Measurements from ENCODE around the gene MTHFD1. TPM values are rescaled to one million over a fixed set of nuclear protein-coding genes. Genes with fewer than 3 reads are reported as not detected.

MTHFD1 gene
- total RNA-seq, 8 experiments from 2014 or later, result 13.5 to 132 (median 38.5) TPM

GRCh38 chr14:64493455-64493854, 105.3 kb downstream of the MTHFD1 start:
- 79 to 100% (median 96%) methylated on average over 1 to 3 of the region's 3 CpGs for WGBS, 10 experiments
- in situ Hi-C loops (cut with MboI; ENCODE audit: low pct_unique_long_range_greater_than_20kb in 2 of 9, low sequenced_read_pairs in 9 of 9, unreplicated experiment in 9 of 9), result no loop called here
- ATAC-seq (replicated peaks in 6 of 8), result no peak
- H3K27ac ChIP-seq, result no peak overlapping the region
- no peak overlapping the region for H3K4me3 ChIP-seq
- no peaks in the 10 kb centered on the region for H3K4me1 ChIP-seq (replicated peaks in 1 of 2)

DNA sequence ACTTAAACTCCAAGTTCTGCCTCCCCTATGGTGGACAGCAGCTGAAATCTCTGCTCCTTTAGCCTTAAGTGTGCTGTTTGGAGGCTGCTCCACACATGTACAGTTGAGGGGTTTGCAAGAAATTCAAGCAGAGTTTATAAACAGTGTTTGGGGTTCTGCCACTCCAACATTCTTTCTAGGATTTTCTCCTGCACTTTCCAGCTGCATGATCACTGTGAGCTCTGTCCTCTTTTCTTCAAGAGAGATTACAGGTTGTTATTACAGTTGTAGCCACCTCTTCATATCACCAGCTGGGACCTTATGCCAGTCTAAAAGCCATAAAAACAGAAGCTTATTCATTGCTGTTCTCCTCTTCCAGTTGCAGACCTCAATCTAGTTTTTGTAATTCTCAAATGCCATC, 107.1 kb downstream of the MTHFD1 start:
- no peak overlapping the region for H3K27ac ChIP-seq
- no peak for ATAC-seq (replicated peaks in 6 of 8)
- no peak overlapping the region for H3K4me3 ChIP-seq
- in situ Hi-C loops (cut with MboI; ENCODE audit: low pct_unique_long_range_greater_than_20kb in 2 of 9, low sequenced_read_pairs in 9 of 9, unreplicated experiment in 9 of 9), result no loop called here
- H3K4me1 ChIP-seq (replicated peaks in 1 of 2), result no peaks in the 10 kb centered on the region

DNA sequence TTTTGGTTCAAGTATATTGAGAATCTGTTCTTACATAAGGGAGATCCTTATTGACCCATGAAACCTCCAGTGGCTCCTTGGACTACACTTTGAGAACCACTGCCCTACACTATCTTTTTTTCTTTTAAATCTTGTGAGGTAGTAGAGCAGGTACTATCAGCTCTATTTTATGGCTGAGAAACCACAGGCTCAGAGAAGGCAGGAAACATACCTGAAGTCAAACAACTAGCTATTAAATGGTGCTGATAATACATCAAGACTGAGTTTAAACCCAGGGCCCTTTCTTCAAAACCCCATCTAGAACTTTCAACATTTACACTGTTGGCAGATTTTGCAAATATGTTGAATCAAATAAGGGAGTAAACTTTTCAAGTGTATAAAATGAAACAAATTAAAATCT, 108.6 kb downstream of the MTHFD1 start:
- peaks cover 6 to 7% of the 10 kb centered on the region in 2 donors for H3K4me1 ChIP-seq (replicated peaks in 1 of 2)
- no peak overlapping the region for H3K4me3 ChIP-seq
- no peak overlapping the region for H3K27ac ChIP-seq
- ATAC-seq (replicated peaks in 6 of 8), result no peak
- in situ Hi-C loops (cut with MboI; ENCODE audit: low pct_unique_long_range_greater_than_20kb in 2 of 9, low sequenced_read_pairs in 9 of 9, unreplicated experiment in 9 of 9), result no loop called here

DNA sequence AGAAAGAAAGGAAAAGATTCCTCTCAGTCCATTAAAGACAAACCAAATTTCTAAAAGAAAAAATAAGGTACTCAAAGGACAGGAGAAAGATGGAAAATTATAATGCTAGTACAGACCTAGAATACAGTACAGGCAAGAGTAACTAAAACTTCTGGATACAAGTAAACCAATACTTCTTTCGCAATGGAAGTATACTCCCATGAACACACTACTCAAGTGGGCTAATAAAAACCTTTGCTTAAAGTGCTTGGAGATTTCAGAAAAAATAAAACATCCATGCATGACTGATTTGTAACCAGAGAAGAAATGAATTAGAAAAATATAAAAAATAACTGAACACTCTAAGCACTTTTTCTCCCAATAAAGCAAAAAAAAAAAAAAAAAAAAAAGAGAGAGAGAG, 111.9 kb downstream of the MTHFD1 start:
- WGBS, 10 experiments, result 88 to 100% (median 100%) methylated on average over 1 of the region's 1 CpG; no CpG with 5 or more reads in 2 of the 10 experiments
- in situ Hi-C loops (cut with MboI; ENCODE audit: low pct_unique_long_range_greater_than_20kb in 2 of 9, low sequenced_read_pairs in 9 of 9, unreplicated experiment in 9 of 9), result no loop called here
- peaks cover 13 to 17% of the 10 kb centered on the region in 2 donors for H3K4me1 ChIP-seq (replicated peaks in 1 of 2)
- ATAC-seq (replicated peaks in 6 of 8), result no peak
- H3K4me3 ChIP-seq, result no peak overlapping the region
- no peak overlapping the region for H3K27ac ChIP-seq

DNA sequence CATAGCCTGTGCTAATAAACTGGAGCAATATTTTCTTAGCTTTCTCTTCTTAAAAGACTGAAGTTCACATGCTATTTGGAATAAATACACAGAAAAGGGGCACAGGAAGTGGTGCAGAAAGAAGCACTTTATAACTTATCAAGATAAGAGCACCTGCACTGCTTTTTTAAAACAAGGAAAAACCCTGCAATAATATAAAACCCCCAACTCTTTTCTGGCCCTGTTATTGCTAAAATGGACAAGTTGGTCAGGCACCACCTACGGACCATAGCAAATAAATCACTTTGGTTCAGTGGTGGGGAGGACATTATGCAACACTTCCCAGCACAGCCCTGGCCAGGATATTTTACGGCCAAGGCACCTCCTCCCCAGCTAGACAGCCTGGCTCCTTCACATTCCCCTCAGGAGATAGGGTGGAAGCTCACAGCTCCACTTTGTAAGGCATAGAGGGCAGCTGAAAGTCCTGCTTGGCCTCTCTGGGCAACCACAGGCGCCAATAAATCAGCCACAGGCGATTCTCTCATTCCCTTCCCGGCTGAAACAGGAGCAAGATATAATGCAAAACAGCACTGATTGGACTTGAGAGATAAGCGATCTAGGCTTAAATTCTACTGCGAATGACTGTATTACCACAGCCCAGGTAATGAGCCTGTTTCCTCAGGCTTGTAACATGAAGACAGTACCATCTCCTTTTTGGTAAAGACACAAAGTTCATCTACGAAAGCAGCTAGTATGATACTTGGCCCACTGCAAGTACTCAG, 113.4 kb downstream of the MTHFD1 start:
- peak in 2 of 8 experiments; percentile 1 to 4 for ATAC-seq (replicated peaks in 6 of 8)
- in situ Hi-C loops (cut with MboI; ENCODE audit: low pct_unique_long_range_greater_than_20kb in 2 of 9, low sequenced_read_pairs in 9 of 9, unreplicated experiment in 9 of 9), result no loop called here
- Histone ChIP-seq H3K4me1 (replicated peaks in 1 of 2) (peaks cover 14 to 21% of the 10 kb centered on the region in 2 donors), H3K27ac (no peak overlapping the region), H3K4me3 (peak overlapping the region in 3 of 5 donors; percentile 2 to 94 (median 62))
- 0 to 100% (median 26%) methylated on average over 1 to 7 of the region's 8 CpGs; no CpG with 5 or more reads in 1 of the 10 experiments for WGBS, 10 experiments

DNA sequence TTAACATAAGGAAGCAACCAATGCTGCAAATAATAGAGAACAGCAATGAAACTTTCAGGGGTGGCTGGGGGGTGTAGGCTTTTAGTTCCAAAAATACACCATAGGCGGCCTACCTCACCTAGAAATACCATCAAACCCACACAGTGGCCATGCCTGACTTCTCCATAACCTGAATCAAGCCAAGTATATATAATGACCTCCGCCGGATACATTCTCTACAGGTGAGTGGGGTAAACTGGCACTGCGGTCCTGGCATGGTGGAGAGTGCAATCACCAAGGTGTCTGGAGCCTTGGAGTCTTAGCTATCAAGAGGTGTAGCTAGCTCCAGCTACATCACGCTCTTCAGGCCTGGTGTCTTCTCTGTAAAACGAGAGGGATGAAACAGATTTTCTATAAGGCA, 114.3 kb downstream of the MTHFD1 start:
- 0 to 74% (median 35%) methylated on average over 1 to 5 of the region's 6 CpGs; no CpG with 5 or more reads in 2 of the 10 experiments for WGBS, 10 experiments
- peak overlapping the region; percentile 62 to 94 (median 71) for H3K4me3 ChIP-seq
- in situ Hi-C loops (cut with MboI; ENCODE audit: low pct_unique_long_range_greater_than_20kb in 2 of 9, low sequenced_read_pairs in 9 of 9, unreplicated experiment in 9 of 9), result no loop called here
- peak overlapping the region; percentile 89 to 97 for H3K27ac ChIP-seq
- no peak for ATAC-seq (replicated peaks in 6 of 8)
- H3K4me1 ChIP-seq (replicated peaks in 1 of 2), result peaks cover 19 to 26% of the 10 kb centered on the region in 2 donors

GRCh38 chr14:64502887-64503433, 114.8 kb downstream of the MTHFD1 start:
- ATAC-seq (replicated peaks in 6 of 8), result peak in 5 of 8 experiments; percentile 4 to 16 (median 11)
- H3K4me3 ChIP-seq, result peak overlapping the region; percentile 62 to 94 (median 71)
- in situ Hi-C loops (cut with MboI; ENCODE audit: low pct_unique_long_range_greater_than_20kb in 2 of 9, low sequenced_read_pairs in 9 of 9, unreplicated experiment in 9 of 9), result no loop called here
- WGBS, 10 experiments, result 0 to 18% (median 3%) methylated on average over 2 to 17 of the region's 29 CpGs; no CpG with 5 or more reads in 2 of the 10 experiments
- peak overlapping the region; percentile 89 to 97 for H3K27ac ChIP-seq
- peaks cover 19 to 27% of the 10 kb centered on the region in 2 donors for H3K4me1 ChIP-seq (replicated peaks in 1 of 2)

- Histone ChIP-seq H3K4me3 (peak within 1 kb of the TSS; percentile 62 to 94 (median 71)), H3K4me1 (replicated peaks in 1 of 2) (peaks cover 19 to 27% of the 10 kb centered on the region in 2 donors), H3K27ac (peak within 1 kb of the TSS; percentile 89 to 97)
- peak; percentile 61 to 86 (median 80) for ATAC-seq (replicated peaks in 6 of 8)
- 0% methylated on average over 4 to 19 of the region's 87 CpGs; no CpG with 5 or more reads in 8 of the 10 experiments for WGBS, 10 experiments
- in situ Hi-C loops (cut with MboI; ENCODE audit: low pct_unique_long_range_greater_than_20kb in 2 of 9, low sequenced_read_pairs in 9 of 9, unreplicated experiment in 9 of 9), result no loop called here
These were observed 115.5 kb downstream of the MTHFD1 start, which contains the start of gene ZBTB25 for GRCh38 chr14:64503434-64504309. TSS of gene ZBTB25 (minus strand) at chr14:64503838. CDS start at chr14:64490533, 13,305 bp downstream.

DNA sequence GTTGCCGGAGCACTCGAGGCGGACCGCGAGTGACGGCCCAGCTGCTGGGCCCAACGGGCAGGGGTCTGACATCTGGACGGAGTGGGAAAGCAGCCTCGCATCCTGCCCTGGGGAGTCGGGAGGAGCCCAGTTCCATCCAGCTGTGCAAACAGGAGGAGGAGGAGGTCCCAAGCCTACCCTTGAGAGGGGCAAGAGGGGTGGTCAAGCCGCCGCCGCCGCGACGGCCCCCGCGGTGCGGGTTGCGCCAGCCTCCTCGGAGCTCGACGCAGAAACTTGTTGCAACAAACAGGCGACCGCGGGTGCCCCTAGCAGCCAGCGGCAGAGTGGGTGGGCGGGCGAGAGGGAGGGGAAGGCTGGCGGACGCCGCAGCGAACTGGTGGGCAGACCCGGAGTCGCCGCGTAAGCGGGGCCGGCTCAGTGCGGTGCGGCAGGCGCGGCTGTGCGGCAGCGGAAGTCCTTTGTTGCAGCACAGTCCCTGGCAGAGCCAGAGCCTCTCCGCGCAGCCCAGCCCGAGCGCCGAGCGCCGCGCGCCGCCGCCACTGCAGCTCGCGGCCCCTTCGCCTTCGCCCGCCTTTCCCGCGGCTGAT, 116.2 kb downstream of the MTHFD1 start, which contains the start of gene ZBTB1:
Gene ZBTB1 (plus strand): TSS at position 461 of the 587 bp plus-strand sequence. CDS start 16,735 bp downstream, outside the sequence.
- peak; percentile 30 to 63 (median 46) for ATAC-seq (replicated peaks in 6 of 8)
- Histone ChIP-seq H3K4me3 (peak within 1 kb of the TSS; percentile 62 to 94 (median 71)), H3K4me1 (replicated peaks in 1 of 2) (peaks cover 19 to 27% of the 10 kb centered on the region in 2 donors), H3K27ac (peak within 1 kb of the TSS; percentile 88 to 97)
- in situ Hi-C loops (cut with MboI; ENCODE audit: low pct_unique_long_range_greater_than_20kb in 2 of 9, low sequenced_read_pairs in 9 of 9, unreplicated experiment in 9 of 9), result no loop called here
- 0 to 2% (median 0%) methylated on average over 1 to 12 of the region's 63 CpGs; no CpG with 5 or more reads in 5 of the 10 experiments for WGBS, 10 experiments

DNA sequence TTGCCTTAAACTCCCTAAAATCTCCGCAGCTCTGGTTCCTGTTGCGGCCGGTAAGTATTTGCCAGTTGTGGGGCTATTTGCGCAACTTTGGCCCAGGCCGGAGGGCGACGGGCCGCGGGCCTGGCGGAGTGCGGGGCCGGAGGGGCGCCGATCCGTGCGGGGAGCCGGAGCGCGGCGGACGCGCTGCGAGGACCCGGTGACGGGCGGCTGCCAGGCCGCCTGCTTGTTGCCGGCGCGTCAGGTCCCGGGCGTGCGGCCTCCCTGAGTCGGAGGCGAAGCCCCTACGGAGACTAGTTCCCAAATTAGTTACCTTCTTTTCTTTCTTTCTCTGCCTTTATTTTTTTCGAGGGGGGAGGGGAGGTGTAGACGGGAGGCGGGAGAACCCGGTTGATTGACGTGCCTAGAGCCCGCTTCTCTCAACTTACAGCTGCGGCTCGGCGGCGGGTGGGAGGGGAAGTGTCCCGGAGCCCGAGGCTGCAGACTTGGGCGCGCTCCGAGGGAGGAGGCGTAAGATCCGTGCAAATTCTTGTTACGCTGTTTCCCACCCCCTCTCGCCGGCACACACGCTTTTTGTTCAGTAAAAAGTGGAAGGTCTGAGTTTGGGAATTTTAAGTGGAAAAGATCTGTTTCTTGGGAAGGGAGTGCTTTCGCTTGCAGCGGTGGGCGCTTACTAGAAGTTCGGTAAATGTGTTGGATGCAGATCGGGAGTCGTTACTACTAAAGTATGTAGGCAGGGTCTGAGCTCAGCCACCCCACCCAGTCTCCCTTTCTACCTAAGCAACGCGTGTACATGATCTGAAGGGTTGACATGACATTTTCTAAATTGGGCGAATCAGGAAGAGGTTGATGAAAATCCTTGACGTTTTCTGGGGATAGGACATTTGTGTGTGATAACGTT, 117.0 kb downstream of the MTHFD1 start:
- 0 to 4% (median 0%) methylated on average over 4 to 6 of the region's 68 CpGs; no CpG with 5 or more reads in 2 of the 10 experiments for WGBS, 10 experiments

DNA sequence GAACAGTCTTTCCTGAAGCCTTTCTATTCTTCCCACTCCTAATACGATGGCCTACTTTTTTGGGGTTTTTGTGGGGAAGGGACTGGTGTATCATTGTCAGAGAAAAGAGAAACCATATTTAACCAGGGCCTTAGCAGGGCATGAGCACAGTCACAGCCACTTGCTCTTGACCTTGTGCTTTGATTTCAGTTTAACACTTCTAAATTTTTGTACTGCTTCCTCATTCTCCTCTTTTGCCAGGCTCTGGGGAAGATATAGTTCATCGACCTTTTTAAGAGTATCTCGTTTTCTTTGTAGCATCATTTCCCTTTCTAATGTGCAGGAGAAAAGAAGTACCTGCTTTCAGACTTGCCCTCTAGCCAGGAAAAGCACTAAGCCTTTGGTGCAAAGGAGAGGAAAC, 118.6 kb downstream of the MTHFD1 start:
- WGBS, 10 experiments, result 10 to 93% (median 75%) methylated on average over 1 to 3 of the region's 3 CpGs; no CpG with 5 or more reads in 1 of the 10 experiments
- no peak overlapping the region for H3K27ac ChIP-seq
- in situ Hi-C loops (cut with MboI; ENCODE audit: low pct_unique_long_range_greater_than_20kb in 2 of 9, low sequenced_read_pairs in 9 of 9, unreplicated experiment in 9 of 9), result no loop called here
- ATAC-seq (replicated peaks in 6 of 8), result no peak
- no peak overlapping the region for H3K4me3 ChIP-seq
- H3K4me1 ChIP-seq (replicated peaks in 1 of 2), result peaks cover 16 to 25% of the 10 kb centered on the region in 2 donors

More for the DNA sequence above, 117.0 kb downstream of the MTHFD1 start:
- Histone ChIP-seq H3K27ac (peak overlapping the region; percentile 88 to 97), H3K4me1 (replicated peaks in 1 of 2) (peaks cover 19 to 27% of the 10 kb centered on the region in 2 donors), H3K4me3 (peak overlapping the region; percentile 62 to 94 (median 71))
- peak; percentile 9 to 46 (median 26) for ATAC-seq (replicated peaks in 6 of 8)
- in situ Hi-C loops (cut with MboI; ENCODE audit: low pct_unique_long_range_greater_than_20kb in 2 of 9, low sequenced_read_pairs in 9 of 9, unreplicated experiment in 9 of 9), result no loop called here

All from motor neuron (in vitro differentiated cells).